Subcutaneous adipose tissue (tissue), 4 donors: Measurements from ENCODE around the gene PRDM16. TPM values are rescaled to one million over a fixed set of nuclear protein-coding genes. Genes with fewer than 3 reads are reported as not detected.

Experiments used
- total RNA-seq, 4 donors: library from RNA; depleted of rRNA; stranded (reverse); fragments of >200 nt; gene quantifications; one replicate each; pipeline ENCODE4 v1.1.0, GENCODE V29; 2016
- TF ChIP-seq, protein P1 (sequence below): fragments of 450-650 bp; IDR thresholded peaks from one replicate; pipeline ENCODE4 v1.5.1; 2016; ENCODE audit warnings: low read depth, mild to moderate bottlenecking, control low read depth, antibody characterized with exemption, moderate library complexity

Gene PRDM16
- total RNA-seq, 4 donors from 2014 or later: 0.82 to 1.7 (median 1.1) TPM

DNA sequence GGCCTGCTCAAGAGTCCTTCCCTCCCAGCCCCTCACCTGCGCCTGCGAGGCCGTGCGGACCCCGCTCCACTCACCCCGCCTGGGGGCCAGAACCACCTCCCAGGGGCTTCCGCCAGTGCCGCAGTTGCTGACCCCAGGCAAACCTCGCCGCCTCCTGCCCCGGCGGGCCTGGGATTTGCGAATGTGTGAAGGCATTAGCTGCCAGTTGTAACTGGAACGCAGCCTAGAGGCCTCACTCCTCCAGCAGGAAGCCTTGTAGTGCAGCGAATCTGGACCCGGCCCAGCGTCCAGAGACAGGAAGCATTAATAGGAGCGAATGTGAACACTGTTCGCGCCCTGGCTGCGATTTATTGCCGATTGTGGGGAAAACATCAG lies 244.6 kb downstream of the PRDM16 start:
- TF ChIP-seq, protein P1, sequence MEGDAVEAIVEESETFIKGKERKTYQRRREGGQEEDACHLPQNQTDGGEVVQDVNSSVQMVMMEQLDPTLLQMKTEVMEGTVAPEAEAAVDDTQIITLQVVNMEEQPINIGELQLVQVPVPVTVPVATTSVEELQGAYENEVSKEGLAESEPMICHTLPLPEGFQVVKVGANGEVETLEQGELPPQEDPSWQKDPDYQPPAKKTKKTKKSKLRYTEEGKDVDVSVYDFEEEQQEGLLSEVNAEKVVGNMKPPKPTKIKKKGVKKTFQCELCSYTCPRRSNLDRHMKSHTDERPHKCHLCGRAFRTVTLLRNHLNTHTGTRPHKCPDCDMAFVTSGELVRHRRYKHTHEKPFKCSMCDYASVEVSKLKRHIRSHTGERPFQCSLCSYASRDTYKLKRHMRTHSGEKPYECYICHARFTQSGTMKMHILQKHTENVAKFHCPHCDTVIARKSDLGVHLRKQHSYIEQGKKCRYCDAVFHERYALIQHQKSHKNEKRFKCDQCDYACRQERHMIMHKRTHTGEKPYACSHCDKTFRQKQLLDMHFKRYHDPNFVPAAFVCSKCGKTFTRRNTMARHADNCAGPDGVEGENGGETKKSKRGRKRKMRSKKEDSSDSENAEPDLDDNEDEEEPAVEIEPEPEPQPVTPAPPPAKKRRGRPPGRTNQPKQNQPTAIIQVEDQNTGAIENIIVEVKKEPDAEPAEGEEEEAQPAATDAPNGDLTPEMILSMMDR: no peak

GRCh38 chr1:3314491-3315381 lies 245.7 kb downstream of the PRDM16 start:
- TF ChIP-seq, protein P1: no peak

DNA sequence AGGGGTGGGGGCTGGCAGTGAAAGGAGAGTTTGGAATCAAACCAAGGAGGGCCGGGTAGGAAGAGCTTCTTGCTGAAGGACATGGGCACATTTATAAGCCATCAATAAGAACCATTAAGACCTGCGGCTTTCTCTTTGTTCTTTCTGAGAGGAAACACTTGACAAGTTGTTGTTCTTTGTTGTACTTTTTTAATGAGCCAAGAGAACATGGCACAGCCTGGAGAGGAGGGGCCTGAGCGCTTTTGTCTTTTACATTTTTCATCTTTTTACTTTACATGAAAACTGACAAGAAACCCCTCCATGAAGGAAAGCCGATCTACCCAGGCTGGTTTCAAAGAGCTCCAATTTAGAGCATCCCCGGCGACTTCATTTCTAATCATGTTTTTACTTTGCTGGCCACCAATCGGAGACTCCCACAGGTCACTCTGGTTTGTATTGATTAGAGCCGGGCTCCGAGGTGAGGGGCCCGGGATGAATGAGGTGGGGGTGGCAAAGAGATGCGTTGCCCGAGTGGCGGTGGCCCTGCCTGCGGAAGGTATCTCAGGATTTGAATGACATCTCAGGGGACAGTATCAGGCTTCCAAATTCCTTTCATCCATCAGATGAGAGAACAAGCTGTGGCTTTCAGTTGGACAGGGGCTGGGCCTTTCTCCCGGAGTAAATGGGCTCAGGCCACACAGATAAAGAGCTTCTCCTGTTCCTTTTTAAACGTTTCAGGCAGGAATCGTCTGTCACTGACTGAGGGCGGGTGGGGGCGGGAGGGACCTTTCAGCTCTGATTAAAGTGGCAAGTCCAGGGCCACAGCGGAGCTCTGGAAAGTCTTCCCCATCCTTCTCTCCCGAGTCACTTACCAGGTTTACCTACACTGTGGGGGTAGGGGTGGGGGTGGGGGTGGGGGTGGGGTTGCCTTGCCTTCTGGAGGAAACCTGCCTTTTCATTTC lies 246.7 kb downstream of the PRDM16 start:
- TF ChIP-seq, protein P1: no peak

- TF ChIP-seq, protein P1: no peak
Observed at GRCh38 chr1:3316340-3316943, 247.4 kb downstream of the PRDM16 start.

GRCh38 chr1:3317456-3317855 lies 248.5 kb downstream of the PRDM16 start:
- TF ChIP-seq, protein P1: no peak

DNA sequence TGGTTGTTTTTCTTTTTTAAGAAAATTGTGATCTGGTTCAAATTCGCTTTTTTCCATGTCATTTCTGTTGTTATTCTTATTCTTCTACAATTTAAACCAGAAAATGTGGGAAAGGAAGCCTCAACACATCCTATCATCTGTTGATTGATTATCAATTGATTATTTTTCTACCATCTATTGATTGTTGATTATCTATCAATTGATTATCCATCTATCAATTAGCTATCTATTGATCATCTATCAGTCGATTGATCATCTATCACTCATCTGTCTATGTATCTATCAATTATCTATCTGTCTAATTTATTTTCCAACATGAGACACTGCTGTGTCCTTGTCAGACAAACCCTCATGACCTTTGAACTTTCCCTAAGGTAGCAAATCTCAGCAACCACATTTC lies 249.3 kb downstream of the PRDM16 start:
- TF ChIP-seq, protein P1: no peak
